Measurements from ENCODE around the gene ITGA1.

ITGA1 gene

GRCh38 chr5:52767217-52767743 is 20.4 kb upstream of the ITGA1 start:
- Histone ChIP-seq H3K4me1 (ENCODE audit: control insufficient read depth in 2 of 2, insufficient read depth in 1 of 2, low read depth in 1 of 2, low read length in 2 of 2) (no peaks in the 10 kb centered on the region), H2AK5ac (ENCODE audit: low read depth, low read length) (no peak overlapping the region), H2BK120ac (ENCODE audit: low read depth, low read length) (no peak overlapping the region), H3K14ac (ENCODE audit: low read length) (no peak overlapping the region), H3K23ac (ENCODE audit: low read depth, low read length, poor library complexity) (no peak overlapping the region), H2BK15ac (ENCODE audit: low read length) (no peak overlapping the region), H2AFZ (ENCODE audit: low read length) (no peak overlapping the region), H2BK12ac (ENCODE audit: low read length) (no peak overlapping the region), H3K27ac (replicated peaks; ENCODE audit: low read length) (no peak overlapping the region), H3K4ac (ENCODE audit: low read length) (no peak overlapping the region), H3K4me3 (ENCODE audit: low read length in 2 of 2) (no peak overlapping the region), H2BK5ac (ENCODE audit: low read length) (no peak overlapping the region), H3K79me1 (ENCODE audit: low read depth, low read length) (no peaks in the 10 kb centered on the region), H3K18ac (ENCODE audit: low read length) (no peak overlapping the region), H3K9ac (ENCODE audit: low read depth, low read length, poor library complexity) (no peak overlapping the region), H4K8ac (ENCODE audit: low read depth, low read length) (no peak overlapping the region), H3K27me3 (ENCODE audit: control insufficient read depth in 3 of 3, insufficient read depth in 3 of 3, low read depth in 1 of 3, low read length in 3 of 3) (no peaks in the 10 kb centered on the region), H4K91ac (ENCODE audit: low read depth, low read length, poor library complexity) (no peak overlapping the region), H3K9me3 (replicated peaks in 1 of 2; ENCODE audit: control insufficient read depth in 2 of 2, insufficient read depth in 1 of 2, low read depth in 1 of 2, low read length in 2 of 2) (no peaks in the 10 kb centered on the region), H3K4me2 (ENCODE audit: insufficient read depth, low read length, poor library complexity, severe bottlenecking) (no peak overlapping the region), H3K36me3 (replicated peaks in 1 of 2; ENCODE audit: control insufficient read depth in 2 of 2, insufficient read depth in 2 of 2, low read length in 2 of 2) (no peaks in the 10 kb centered on the region)
- no CpG with 5 or more reads among the region's 2 CpGs for WGBS, 2 donors (ENCODE audit: extremely low coverage in 2 of 2, insufficient read length in 2 of 2, insufficient replicate concordance in 1 of 2)
- DNase-seq (ENCODE audit: low spot score), result no peak

GRCh38 chr5:52767766-52768480 is 19.8 kb upstream of the ITGA1 start:
- H3K4ac ChIP-seq (ENCODE audit: low read length), result no peak overlapping the region
- H3K18ac ChIP-seq (ENCODE audit: low read length), result no peak overlapping the region
- H2AFZ ChIP-seq (ENCODE audit: low read length), result no peak overlapping the region
- H3K14ac ChIP-seq (ENCODE audit: low read length), result no peak overlapping the region
- no peak for DNase-seq (ENCODE audit: low spot score)
- H3K9ac ChIP-seq (ENCODE audit: low read depth, low read length, poor library complexity), result no peak overlapping the region
- no peak overlapping the region for H2BK12ac ChIP-seq (ENCODE audit: low read length)
- H3K79me1 ChIP-seq (ENCODE audit: low read depth, low read length), result no peaks in the 10 kb centered on the region
- no peak overlapping the region for H2BK120ac ChIP-seq (ENCODE audit: low read depth, low read length)
- no peaks in the 10 kb centered on the region for H3K36me3 ChIP-seq (replicated peaks in 1 of 2; ENCODE audit: control insufficient read depth in 2 of 2, insufficient read depth in 2 of 2, low read length in 2 of 2)
- peaks cover 0 to 4% (median 0%) of the 10 kb centered on the region in 3 experiments for H3K27me3 ChIP-seq (ENCODE audit: control insufficient read depth in 3 of 3, insufficient read depth in 3 of 3, low read depth in 1 of 3, low read length in 3 of 3)
- H4K8ac ChIP-seq (ENCODE audit: low read depth, low read length), result no peak overlapping the region
- no peak overlapping the region for H4K91ac ChIP-seq (ENCODE audit: low read depth, low read length, poor library complexity)
- no CpG with 5 or more reads among the region's 1 CpG for WGBS, 2 donors (ENCODE audit: extremely low coverage in 2 of 2, insufficient read length in 2 of 2, insufficient replicate concordance in 1 of 2)
- no peak overlapping the region for H2BK15ac ChIP-seq (ENCODE audit: low read length)
- no peak overlapping the region for H3K4me3 ChIP-seq (ENCODE audit: low read length in 2 of 2)
- H3K4me2 ChIP-seq (ENCODE audit: insufficient read depth, low read length, poor library complexity, severe bottlenecking), result no peak overlapping the region
- no peak overlapping the region for H2AK5ac ChIP-seq (ENCODE audit: low read depth, low read length)
- no peak overlapping the region for H3K23ac ChIP-seq (ENCODE audit: low read depth, low read length, poor library complexity)
- H3K27ac ChIP-seq (replicated peaks; ENCODE audit: low read length), result no peak overlapping the region
- H3K9me3 ChIP-seq (replicated peaks in 1 of 2; ENCODE audit: control insufficient read depth in 2 of 2, insufficient read depth in 1 of 2, low read depth in 1 of 2, low read length in 2 of 2), result no peaks in the 10 kb centered on the region
- H2BK5ac ChIP-seq (ENCODE audit: low read length), result no peak overlapping the region
- H3K4me1 ChIP-seq (ENCODE audit: control insufficient read depth in 2 of 2, insufficient read depth in 1 of 2, low read depth in 1 of 2, low read length in 2 of 2), result no peaks in the 10 kb centered on the region

GRCh38 chr5:52769061-52769460 is 18.7 kb upstream of the ITGA1 start:
- H3K27me3 ChIP-seq (ENCODE audit: control insufficient read depth in 3 of 3, insufficient read depth in 3 of 3, low read depth in 1 of 3, low read length in 3 of 3), result peaks cover 0 to 4% (median 0%) of the 10 kb centered on the region in 3 experiments
- no peaks in the 10 kb centered on the region for H3K9me3 ChIP-seq (replicated peaks in 1 of 2; ENCODE audit: control insufficient read depth in 2 of 2, insufficient read depth in 1 of 2, low read depth in 1 of 2, low read length in 2 of 2)
- H2BK120ac ChIP-seq (ENCODE audit: low read depth, low read length), result no peak overlapping the region
- no peak overlapping the region for H3K4me3 ChIP-seq (ENCODE audit: low read length in 2 of 2)
- H3K14ac ChIP-seq (ENCODE audit: low read length), result no peak overlapping the region
- no peak overlapping the region for H2BK15ac ChIP-seq (ENCODE audit: low read length)
- H3K27ac ChIP-seq (replicated peaks; ENCODE audit: low read length), result no peak overlapping the region
- H3K18ac ChIP-seq (ENCODE audit: low read length), result no peak overlapping the region
- H4K8ac ChIP-seq (ENCODE audit: low read depth, low read length), result no peak overlapping the region
- no CpG with 5 or more reads among the region's 5 CpGs for whole genome bisulfite sequencing, 2 donors (ENCODE audit: extremely low coverage in 2 of 2, insufficient read length in 2 of 2, insufficient replicate concordance in 1 of 2)
- no peaks in the 10 kb centered on the region for H3K79me1 ChIP-seq (ENCODE audit: low read depth, low read length)
- peaks cover 2 to 9% of the 10 kb centered on the region in 2 donors for H3K4me1 ChIP-seq (ENCODE audit: control insufficient read depth in 2 of 2, insufficient read depth in 1 of 2, low read depth in 1 of 2, low read length in 2 of 2)
- H3K36me3 ChIP-seq (replicated peaks in 1 of 2; ENCODE audit: control insufficient read depth in 2 of 2, insufficient read depth in 2 of 2, low read length in 2 of 2), result no peaks in the 10 kb centered on the region
- H3K9ac ChIP-seq (ENCODE audit: low read depth, low read length, poor library complexity), result no peak overlapping the region
- H3K4ac ChIP-seq (ENCODE audit: low read length), result no peak overlapping the region
- H2AK5ac ChIP-seq (ENCODE audit: low read depth, low read length), result no peak overlapping the region
- no peak overlapping the region for H3K4me2 ChIP-seq (ENCODE audit: insufficient read depth, low read length, poor library complexity, severe bottlenecking)
- no peak overlapping the region for H4K91ac ChIP-seq (ENCODE audit: low read depth, low read length, poor library complexity)
- H2BK5ac ChIP-seq (ENCODE audit: low read length), result no peak overlapping the region
- H2BK12ac ChIP-seq (ENCODE audit: low read length), result no peak overlapping the region
- no peak overlapping the region for H2AFZ ChIP-seq (ENCODE audit: low read length)
- no peak overlapping the region for H3K23ac ChIP-seq (ENCODE audit: low read depth, low read length, poor library complexity)
- no peak for DNase-seq (ENCODE audit: low spot score)

GRCh38 chr5:52770287-52770939 is 17.3 kb upstream of the ITGA1 start:
- Histone ChIP-seq H3K9me3 (replicated peaks in 1 of 2; ENCODE audit: control insufficient read depth in 2 of 2, insufficient read depth in 1 of 2, low read depth in 1 of 2, low read length in 2 of 2) (no peaks in the 10 kb centered on the region), H3K23ac (ENCODE audit: low read depth, low read length, poor library complexity) (no peak overlapping the region), H3K4ac (ENCODE audit: low read length) (no peak overlapping the region), H3K9ac (ENCODE audit: low read depth, low read length, poor library complexity) (no peak overlapping the region), H2BK5ac (ENCODE audit: low read length) (no peak overlapping the region), H3K79me1 (ENCODE audit: low read depth, low read length) (no peaks in the 10 kb centered on the region), H2BK15ac (ENCODE audit: low read length) (no peak overlapping the region), H3K14ac (ENCODE audit: low read length) (no peak overlapping the region), H3K4me3 (ENCODE audit: low read length in 2 of 2) (no peak overlapping the region), H2AK5ac (ENCODE audit: low read depth, low read length) (no peak overlapping the region), H3K36me3 (replicated peaks in 1 of 2; ENCODE audit: control insufficient read depth in 2 of 2, insufficient read depth in 2 of 2, low read length in 2 of 2) (no peaks in the 10 kb centered on the region), H3K27me3 (ENCODE audit: control insufficient read depth in 3 of 3, insufficient read depth in 3 of 3, low read depth in 1 of 3, low read length in 3 of 3) (peaks cover 0 to 4% (median 0%) of the 10 kb centered on the region in 3 experiments), H3K27ac (replicated peaks; ENCODE audit: low read length) (no peak overlapping the region), H2BK120ac (ENCODE audit: low read depth, low read length) (no peak overlapping the region), H4K8ac (ENCODE audit: low read depth, low read length) (no peak overlapping the region), H3K4me1 (ENCODE audit: control insufficient read depth in 2 of 2, insufficient read depth in 1 of 2, low read depth in 1 of 2, low read length in 2 of 2) (peaks cover 4 to 10% of the 10 kb centered on the region in 2 donors), H2AFZ (ENCODE audit: low read length) (no peak overlapping the region), H3K4me2 (ENCODE audit: insufficient read depth, low read length, poor library complexity, severe bottlenecking) (no peak overlapping the region), H4K91ac (ENCODE audit: low read depth, low read length, poor library complexity) (no peak overlapping the region), H3K18ac (ENCODE audit: low read length) (no peak overlapping the region), H2BK12ac (ENCODE audit: low read length) (no peak overlapping the region)
- DNase-seq (ENCODE audit: low spot score), result no peak
- WGBS, 2 donors (ENCODE audit: extremely low coverage in 2 of 2, insufficient read length in 2 of 2, insufficient replicate concordance in 1 of 2), result no CpG with 5 or more reads among the region's 4 CpGs
